Measurements from ENCODE around the gene INPP5A.
A peak's percentile ranks its signal among the peaks of the same experiment; 100 is the strongest.

Gene INPP5A

GRCh38 chr10:132541601-132542011 lies 4.0 kb downstream of the INPP5A start:
- H3K27me3 ChIP-seq (replicated peaks; ENCODE audit: control insufficient read depth, insufficient read depth, low read length) = no peaks in the 10 kb centered on the region
- H3K36me3 ChIP-seq (ENCODE audit: control insufficient read depth, insufficient read depth, low read length, severe bottlenecking) = no peaks in the 10 kb centered on the region
- peak; percentile 35 for DNase-seq (ENCODE audit: low read depth)

GRCh38 chr10:132542086-132542775 lies 4.6 kb downstream of the INPP5A start:
- DNase-seq (ENCODE audit: low read depth) = no peak
- H3K36me3 ChIP-seq (ENCODE audit: control insufficient read depth, insufficient read depth, low read length, severe bottlenecking) = no peaks in the 10 kb centered on the region
- H3K4me3 ChIP-seq (ENCODE audit: low read length) = no peak overlapping the region
- H3K9ac ChIP-seq (ENCODE audit: low read length) = no peak overlapping the region
- no peaks in the 10 kb centered on the region for H3K27me3 ChIP-seq (replicated peaks; ENCODE audit: control insufficient read depth, insufficient read depth, low read length)
- H3K4me1 ChIP-seq (ENCODE audit: control insufficient read depth, insufficient read depth, low read length) = peaks cover 31% of the 10 kb centered on the region
- no peaks in the 10 kb centered on the region for H3K9me3 ChIP-seq (ENCODE audit: control insufficient read depth, low read length)

More at GRCh38 chr10:132541601-132542011, 4.0 kb downstream of the INPP5A start:
- Histone ChIP-seq H3K4me1 (ENCODE audit: control insufficient read depth, insufficient read depth, low read length) (peaks cover 31% of the 10 kb centered on the region), H3K4me3 (ENCODE audit: low read length) (no peak overlapping the region), H3K9me3 (ENCODE audit: control insufficient read depth, low read length) (no peaks in the 10 kb centered on the region), H3K9ac (ENCODE audit: low read length) (no peak overlapping the region)

- Histone ChIP-seq H3K9ac (ENCODE audit: low read length) (no peak overlapping the region), H3K36me3 (ENCODE audit: control insufficient read depth, insufficient read depth, low read length, severe bottlenecking) (no peaks in the 10 kb centered on the region), H3K4me3 (ENCODE audit: low read length) (no peak overlapping the region), H3K9me3 (ENCODE audit: control insufficient read depth, low read length) (no peaks in the 10 kb centered on the region), H3K4me1 (ENCODE audit: control insufficient read depth, insufficient read depth, low read length) (peaks cover 31% of the 10 kb centered on the region), H3K27me3 (replicated peaks; ENCODE audit: control insufficient read depth, insufficient read depth, low read length) (no peaks in the 10 kb centered on the region)
- no peak for DNase-seq (ENCODE audit: low read depth)
Measured at GRCh38 chr10:132542819-132543218, 5.2 kb downstream of the INPP5A start.

GRCh38 chr10:132543916-132544743 lies 6.5 kb downstream of the INPP5A start:
- Histone ChIP-seq H3K36me3 (ENCODE audit: control insufficient read depth, insufficient read depth, low read length, severe bottlenecking) (no peaks in the 10 kb centered on the region), H3K4me1 (ENCODE audit: control insufficient read depth, insufficient read depth, low read length) (peaks cover 22% of the 10 kb centered on the region), H3K27me3 (replicated peaks; ENCODE audit: control insufficient read depth, insufficient read depth, low read length) (no peaks in the 10 kb centered on the region), H3K9me3 (ENCODE audit: control insufficient read depth, low read length) (no peaks in the 10 kb centered on the region), H3K9ac (ENCODE audit: low read length) (no peak overlapping the region), H3K4me3 (ENCODE audit: low read length) (no peak overlapping the region)
- no peak for DNase-seq (ENCODE audit: low read depth)

- no peaks in the 10 kb centered on the region for H3K9me3 ChIP-seq (ENCODE audit: control insufficient read depth, low read length)
- no peak overlapping the region for H3K4me3 ChIP-seq (ENCODE audit: low read length)
- no peak overlapping the region for H3K9ac ChIP-seq (ENCODE audit: low read length)
- DNase-seq (ENCODE audit: low read depth) = no peak
- H3K36me3 ChIP-seq (ENCODE audit: control insufficient read depth, insufficient read depth, low read length, severe bottlenecking) = no peaks in the 10 kb centered on the region
- peaks cover 15% of the 10 kb centered on the region for H3K4me1 ChIP-seq (ENCODE audit: control insufficient read depth, insufficient read depth, low read length)
- no peaks in the 10 kb centered on the region for H3K27me3 ChIP-seq (replicated peaks; ENCODE audit: control insufficient read depth, insufficient read depth, low read length)
Measured at GRCh38 chr10:132544744-132545658, 7.4 kb downstream of the INPP5A start.

- H3K9ac ChIP-seq (ENCODE audit: low read length) = no peak overlapping the region
- no peaks in the 10 kb centered on the region for H3K9me3 ChIP-seq (ENCODE audit: control insufficient read depth, low read length)
- H3K4me1 ChIP-seq (ENCODE audit: control insufficient read depth, insufficient read depth, low read length) = peaks cover 7% of the 10 kb centered on the region
- no peak overlapping the region for H3K4me3 ChIP-seq (ENCODE audit: low read length)
- H3K36me3 ChIP-seq (ENCODE audit: control insufficient read depth, insufficient read depth, low read length, severe bottlenecking) = no peaks in the 10 kb centered on the region
- DNase-seq (ENCODE audit: low read depth) = no peak
- H3K27me3 ChIP-seq (replicated peaks; ENCODE audit: control insufficient read depth, insufficient read depth, low read length) = no peaks in the 10 kb centered on the region
Measured at GRCh38 chr10:132545659-132546367, 8.2 kb downstream of the INPP5A start.

- H3K9ac ChIP-seq (ENCODE audit: low read length) = no peak overlapping the region
- no peak overlapping the region for H3K4me3 ChIP-seq (ENCODE audit: low read length)
- no peaks in the 10 kb centered on the region for H3K9me3 ChIP-seq (ENCODE audit: control insufficient read depth, low read length)
- no peaks in the 10 kb centered on the region for H3K36me3 ChIP-seq (ENCODE audit: control insufficient read depth, insufficient read depth, low read length, severe bottlenecking)
- no peaks in the 10 kb centered on the region for H3K4me1 ChIP-seq (ENCODE audit: control insufficient read depth, insufficient read depth, low read length)
- no peak for DNase-seq (ENCODE audit: low read depth)
- no peaks in the 10 kb centered on the region for H3K27me3 ChIP-seq (replicated peaks; ENCODE audit: control insufficient read depth, insufficient read depth, low read length)
Measured at GRCh38 chr10:132546567-132547420, 9.2 kb downstream of the INPP5A start.

GRCh38 chr10:132547421-132547861 lies 9.9 kb downstream of the INPP5A start:
- H3K36me3 ChIP-seq (ENCODE audit: control insufficient read depth, insufficient read depth, low read length, severe bottlenecking) = no peaks in the 10 kb centered on the region
- H3K9ac ChIP-seq (ENCODE audit: low read length) = no peak overlapping the region
- H3K4me1 ChIP-seq (ENCODE audit: control insufficient read depth, insufficient read depth, low read length) = no peaks in the 10 kb centered on the region
- H3K27me3 ChIP-seq (replicated peaks; ENCODE audit: control insufficient read depth, insufficient read depth, low read length) = no peaks in the 10 kb centered on the region
- DNase-seq (ENCODE audit: low read depth) = no peak
- no peak overlapping the region for H3K4me3 ChIP-seq (ENCODE audit: low read length)
- H3K9me3 ChIP-seq (ENCODE audit: control insufficient read depth, low read length) = no peaks in the 10 kb centered on the region

GRCh38 chr10:132548106-132548823 lies 10.7 kb downstream of the INPP5A start:
- Histone ChIP-seq H3K36me3 (ENCODE audit: control insufficient read depth, insufficient read depth, low read length, severe bottlenecking) (no peaks in the 10 kb centered on the region), H3K4me1 (ENCODE audit: control insufficient read depth, insufficient read depth, low read length) (no peaks in the 10 kb centered on the region), H3K27me3 (replicated peaks; ENCODE audit: control insufficient read depth, insufficient read depth, low read length) (no peaks in the 10 kb centered on the region), H3K9me3 (ENCODE audit: control insufficient read depth, low read length) (no peaks in the 10 kb centered on the region), H3K4me3 (ENCODE audit: low read length) (no peak overlapping the region), H3K9ac (ENCODE audit: low read length) (no peak overlapping the region)
- no peak for DNase-seq (ENCODE audit: low read depth)

Data from adipocyte (in vitro differentiated cells).